ENCODE measurements around the gene RAPGEF2.

RAPGEF2 gene

DNA sequence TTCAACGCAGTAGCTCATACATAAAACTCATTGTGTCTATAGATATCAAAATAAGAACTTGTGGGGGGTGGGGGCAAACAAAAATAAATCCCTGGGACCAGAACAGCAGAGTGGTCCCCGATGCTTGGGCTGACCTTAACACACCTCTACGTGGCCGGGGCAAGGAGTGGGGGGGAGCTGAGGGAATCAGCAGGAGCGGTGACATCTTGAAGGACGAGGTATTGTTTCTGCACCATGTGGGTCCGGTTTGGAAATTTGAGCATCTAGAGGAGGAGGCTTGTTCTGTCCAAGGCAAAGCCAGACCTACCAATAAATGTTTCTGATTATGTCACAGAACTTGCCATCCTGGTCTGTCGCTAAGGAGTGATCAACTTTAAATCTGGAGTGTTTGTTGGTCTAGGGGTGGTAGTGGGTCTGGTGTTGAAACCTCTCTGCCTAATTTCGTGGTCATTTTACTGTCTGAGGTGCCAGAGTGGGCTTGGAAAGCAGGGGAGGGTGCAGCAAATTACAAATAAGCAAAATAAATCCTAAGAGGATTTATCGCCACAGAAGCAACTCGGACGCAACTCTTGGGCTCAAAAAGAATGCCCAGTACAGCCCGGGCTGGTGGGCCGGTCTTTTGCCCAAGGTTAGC is 774 bp upstream of the RAPGEF2 start:
- H3K4me1 ChIP-seq (ENCODE audit: control insufficient read depth, insufficient read depth, low read length) = peaks cover 2% of the 10 kb centered on the region; the same call in 1 of the 2 replicates
- ChIA-PET CTCF (no interaction called here), POLR2A (interaction anchor here (0.8 kb wide), 1 partner anchor 105 kb away, joined by 6 read pairs; no protein-coding TSS in a partner anchor)
- H3K36me3 ChIP-seq (ENCODE audit: control insufficient read depth in 2 of 2, insufficient read depth in 1 of 2, low read length in 2 of 2) = no peaks in the 10 kb centered on the region
- peak overlapping the region; percentile 11; the same call in 1 of the 2 replicates for H3K27ac ChIP-seq (ENCODE audit: extremely low read depth, low read depth, low read length)
- H3K9me3 ChIP-seq (ENCODE audit: control insufficient read depth, insufficient read depth, low read depth, low read length) = no peaks in the 10 kb centered on the region
- TF ChIP-seq ZNF600 (tag by site-specific recombination; IDR thresholded peaks at IDR 0.05) (peak; percentile 73), ZNF211 (tag by site-specific recombination; IDR thresholded peaks at IDR 0.05; ENCODE audit: low read depth) (no peak), ZNF2 (tag by site-specific recombination; IDR thresholded peaks at IDR 0.05) (peak; percentile 38; the same call in 1 of the 2 replicates), ZNF76 (tag by site-specific recombination; IDR thresholded peaks at IDR 0.05; ENCODE audit: borderline replicate concordance, low read depth) (no peak), ZNF350 (tag by site-specific recombination; IDR thresholded peaks at IDR 0.05) (no peak), ZNF335 (tag by site-specific recombination; conservative IDR thresholded peaks at IDR 0.05) (peak; percentile 88), ZNF544 (tag by site-specific recombination; IDR thresholded peaks at IDR 0.05) (no peak), ZNF558 (tag by site-specific recombination; IDR thresholded peaks at IDR 0.05) (no peak), ZNF394 (tag by site-specific recombination; IDR thresholded peaks at IDR 0.05; ENCODE audit: borderline replicate concordance) (no peak)
- TF ChIP-seq, protein P1, sequence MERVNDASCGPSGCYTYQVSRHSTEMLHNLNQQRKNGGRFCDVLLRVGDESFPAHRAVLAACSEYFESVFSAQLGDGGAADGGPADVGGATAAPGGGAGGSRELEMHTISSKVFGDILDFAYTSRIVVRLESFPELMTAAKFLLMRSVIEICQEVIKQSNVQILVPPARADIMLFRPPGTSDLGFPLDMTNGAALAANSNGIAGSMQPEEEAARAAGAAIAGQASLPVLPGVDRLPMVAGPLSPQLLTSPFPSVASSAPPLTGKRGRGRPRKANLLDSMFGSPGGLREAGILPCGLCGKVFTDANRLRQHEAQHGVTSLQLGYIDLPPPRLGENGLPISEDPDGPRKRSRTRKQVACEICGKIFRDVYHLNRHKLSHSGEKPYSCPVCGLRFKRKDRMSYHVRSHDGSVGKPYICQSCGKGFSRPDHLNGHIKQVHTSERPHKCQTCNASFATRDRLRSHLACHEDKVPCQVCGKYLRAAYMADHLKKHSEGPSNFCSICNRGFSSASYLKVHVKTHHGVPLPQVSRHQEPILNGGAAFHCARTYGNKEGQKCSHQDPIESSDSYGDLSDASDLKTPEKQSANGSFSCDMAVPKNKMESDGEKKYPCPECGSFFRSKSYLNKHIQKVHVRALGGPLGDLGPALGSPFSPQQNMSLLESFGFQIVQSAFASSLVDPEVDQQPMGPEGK (tag by site-specific recombination; IDR thresholded peaks at IDR 0.05) = 0 out of 2 replicates have a peak, but pooled peaks have one; percentile 19
- TF ChIP-seq, protein P2, sequence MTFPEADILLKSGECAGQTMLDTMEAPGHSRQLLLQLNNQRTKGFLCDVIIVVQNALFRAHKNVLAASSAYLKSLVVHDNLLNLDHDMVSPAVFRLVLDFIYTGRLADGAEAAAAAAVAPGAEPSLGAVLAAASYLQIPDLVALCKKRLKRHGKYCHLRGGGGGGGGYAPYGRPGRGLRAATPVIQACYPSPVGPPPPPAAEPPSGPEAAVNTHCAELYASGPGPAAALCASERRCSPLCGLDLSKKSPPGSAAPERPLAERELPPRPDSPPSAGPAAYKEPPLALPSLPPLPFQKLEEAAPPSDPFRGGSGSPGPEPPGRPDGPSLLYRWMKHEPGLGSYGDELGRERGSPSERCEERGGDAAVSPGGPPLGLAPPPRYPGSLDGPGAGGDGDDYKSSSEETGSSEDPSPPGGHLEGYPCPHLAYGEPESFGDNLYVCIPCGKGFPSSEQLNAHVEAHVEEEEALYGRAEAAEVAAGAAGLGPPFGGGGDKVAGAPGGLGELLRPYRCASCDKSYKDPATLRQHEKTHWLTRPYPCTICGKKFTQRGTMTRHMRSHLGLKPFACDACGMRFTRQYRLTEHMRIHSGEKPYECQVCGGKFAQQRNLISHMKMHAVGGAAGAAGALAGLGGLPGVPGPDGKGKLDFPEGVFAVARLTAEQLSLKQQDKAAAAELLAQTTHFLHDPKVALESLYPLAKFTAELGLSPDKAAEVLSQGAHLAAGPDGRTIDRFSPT (tag by site-specific recombination; IDR thresholded peaks at IDR 0.05) = 0 out of 2 replicates have a peak, but pooled peaks have one; percentile 21
- H3K4me3 ChIP-seq (ENCODE audit: low read depth, low read length) = peak overlapping the region; percentile 57

DNA sequence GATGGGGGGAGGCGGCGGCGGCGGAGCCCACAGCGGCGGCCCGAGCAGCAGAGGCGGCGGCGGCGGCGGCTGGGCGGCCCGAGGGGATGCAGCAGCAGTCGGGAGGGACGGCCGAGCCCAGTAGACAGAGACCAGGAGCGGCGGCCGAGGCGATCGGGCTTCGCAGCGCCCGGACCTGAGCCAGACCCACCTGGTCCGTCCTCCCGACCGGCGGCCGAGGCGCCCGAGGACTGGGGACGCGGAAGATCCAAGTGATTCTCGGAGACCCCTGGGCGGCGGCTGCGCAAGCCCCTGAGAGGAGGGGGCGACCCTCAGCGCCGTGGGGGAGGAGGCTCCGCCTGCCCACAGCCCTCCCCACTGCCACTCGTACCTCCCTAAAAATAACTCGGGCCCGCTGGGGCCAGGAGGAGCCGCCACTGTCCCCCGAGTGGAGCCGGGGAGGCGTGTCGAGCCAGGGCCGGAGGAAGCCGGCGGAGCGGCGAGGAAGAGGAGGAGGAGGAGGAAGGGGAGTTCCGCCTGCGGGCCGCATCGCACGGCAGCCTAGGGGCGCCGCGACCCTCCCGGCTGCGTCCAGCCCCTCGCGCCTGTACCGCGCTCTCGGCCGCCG is 608 bp downstream of the RAPGEF2 start:
- Histone ChIP-seq H3K9me3 (ENCODE audit: control insufficient read depth, insufficient read depth, low read depth, low read length) (no peaks in the 10 kb centered on the region), H3K4me1 (ENCODE audit: control insufficient read depth, insufficient read depth, low read length) (peaks cover 7% of the 10 kb centered on the region), H3K36me3 (ENCODE audit: control insufficient read depth in 2 of 2, insufficient read depth in 1 of 2, low read length in 2 of 2) (no peaks in the 10 kb centered on the region), H3K4me3 (ENCODE audit: low read depth, low read length) (peak overlapping the region; percentile 76), H3K27ac (ENCODE audit: extremely low read depth, low read depth, low read length) (peak overlapping the region; percentile 86)
- CTCF ChIA-PET = no interaction called here
- POLR2A ChIA-PET = no interaction called here
- TF ChIP-seq, protein P3, sequence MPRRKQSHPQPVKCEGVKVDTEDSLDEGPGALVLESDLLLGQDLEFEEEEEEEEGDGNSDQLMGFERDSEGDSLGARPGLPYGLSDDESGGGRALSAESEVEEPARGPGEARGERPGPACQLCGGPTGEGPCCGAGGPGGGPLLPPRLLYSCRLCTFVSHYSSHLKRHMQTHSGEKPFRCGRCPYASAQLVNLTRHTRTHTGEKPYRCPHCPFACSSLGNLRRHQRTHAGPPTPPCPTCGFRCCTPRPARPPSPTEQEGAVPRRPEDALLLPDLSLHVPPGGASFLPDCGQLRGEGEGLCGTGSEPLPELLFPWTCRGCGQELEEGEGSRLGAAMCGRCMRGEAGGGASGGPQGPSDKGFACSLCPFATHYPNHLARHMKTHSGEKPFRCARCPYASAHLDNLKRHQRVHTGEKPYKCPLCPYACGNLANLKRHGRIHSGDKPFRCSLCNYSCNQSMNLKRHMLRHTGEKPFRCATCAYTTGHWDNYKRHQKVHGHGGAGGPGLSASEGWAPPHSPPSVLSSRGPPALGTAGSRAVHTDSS (tag by site-specific recombination; IDR thresholded peaks at IDR 0.05) = peak; percentile 87
- TF ChIP-seq YY1 (tag by site-specific recombination; IDR thresholded peaks at IDR 0.05) (no peak), ZNF585B (tag by site-specific recombination; IDR thresholded peaks at IDR 0.05) (no peak), ZNF433 (tag by site-specific recombination; IDR thresholded peaks at IDR 0.05; ENCODE audit: low read depth) (no peak), SETDB1 (IDR thresholded peaks at IDR 0.05; ENCODE audit: insufficient read length, low read length) (no peak)
- TF ChIP-seq, protein P4, sequence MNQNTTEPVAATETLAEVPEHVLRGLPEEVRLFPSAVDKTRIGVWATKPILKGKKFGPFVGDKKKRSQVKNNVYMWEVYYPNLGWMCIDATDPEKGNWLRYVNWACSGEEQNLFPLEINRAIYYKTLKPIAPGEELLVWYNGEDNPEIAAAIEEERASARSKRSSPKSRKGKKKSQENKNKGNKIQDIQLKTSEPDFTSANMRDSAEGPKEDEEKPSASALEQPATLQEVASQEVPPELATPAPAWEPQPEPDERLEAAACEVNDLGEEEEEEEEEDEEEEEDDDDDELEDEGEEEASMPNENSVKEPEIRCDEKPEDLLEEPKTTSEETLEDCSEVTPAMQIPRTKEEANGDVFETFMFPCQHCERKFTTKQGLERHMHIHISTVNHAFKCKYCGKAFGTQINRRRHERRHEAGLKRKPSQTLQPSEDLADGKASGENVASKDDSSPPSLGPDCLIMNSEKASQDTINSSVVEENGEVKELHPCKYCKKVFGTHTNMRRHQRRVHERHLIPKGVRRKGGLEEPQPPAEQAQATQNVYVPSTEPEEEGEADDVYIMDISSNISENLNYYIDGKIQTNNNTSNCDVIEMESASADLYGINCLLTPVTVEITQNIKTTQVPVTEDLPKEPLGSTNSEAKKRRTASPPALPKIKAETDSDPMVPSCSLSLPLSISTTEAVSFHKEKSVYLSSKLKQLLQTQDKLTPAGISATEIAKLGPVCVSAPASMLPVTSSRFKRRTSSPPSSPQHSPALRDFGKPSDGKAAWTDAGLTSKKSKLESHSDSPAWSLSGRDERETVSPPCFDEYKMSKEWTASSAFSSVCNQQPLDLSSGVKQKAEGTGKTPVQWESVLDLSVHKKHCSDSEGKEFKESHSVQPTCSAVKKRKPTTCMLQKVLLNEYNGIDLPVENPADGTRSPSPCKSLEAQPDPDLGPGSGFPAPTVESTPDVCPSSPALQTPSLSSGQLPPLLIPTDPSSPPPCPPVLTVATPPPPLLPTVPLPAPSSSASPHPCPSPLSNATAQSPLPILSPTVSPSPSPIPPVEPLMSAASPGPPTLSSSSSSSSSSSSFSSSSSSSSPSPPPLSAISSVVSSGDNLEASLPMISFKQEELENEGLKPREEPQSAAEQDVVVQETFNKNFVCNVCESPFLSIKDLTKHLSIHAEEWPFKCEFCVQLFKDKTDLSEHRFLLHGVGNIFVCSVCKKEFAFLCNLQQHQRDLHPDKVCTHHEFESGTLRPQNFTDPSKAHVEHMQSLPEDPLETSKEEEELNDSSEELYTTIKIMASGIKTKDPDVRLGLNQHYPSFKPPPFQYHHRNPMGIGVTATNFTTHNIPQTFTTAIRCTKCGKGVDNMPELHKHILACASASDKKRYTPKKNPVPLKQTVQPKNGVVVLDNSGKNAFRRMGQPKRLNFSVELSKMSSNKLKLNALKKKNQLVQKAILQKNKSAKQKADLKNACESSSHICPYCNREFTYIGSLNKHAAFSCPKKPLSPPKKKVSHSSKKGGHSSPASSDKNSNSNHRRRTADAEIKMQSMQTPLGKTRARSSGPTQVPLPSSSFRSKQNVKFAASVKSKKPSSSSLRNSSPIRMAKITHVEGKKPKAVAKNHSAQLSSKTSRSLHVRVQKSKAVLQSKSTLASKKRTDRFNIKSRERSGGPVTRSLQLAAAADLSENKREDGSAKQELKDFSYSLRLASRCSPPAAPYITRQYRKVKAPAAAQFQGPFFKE (tag by site-specific recombination; IDR thresholded peaks at IDR 0.05; ENCODE audit: borderline replicate concordance) = no peak
- TF ChIP-seq, protein P5, sequence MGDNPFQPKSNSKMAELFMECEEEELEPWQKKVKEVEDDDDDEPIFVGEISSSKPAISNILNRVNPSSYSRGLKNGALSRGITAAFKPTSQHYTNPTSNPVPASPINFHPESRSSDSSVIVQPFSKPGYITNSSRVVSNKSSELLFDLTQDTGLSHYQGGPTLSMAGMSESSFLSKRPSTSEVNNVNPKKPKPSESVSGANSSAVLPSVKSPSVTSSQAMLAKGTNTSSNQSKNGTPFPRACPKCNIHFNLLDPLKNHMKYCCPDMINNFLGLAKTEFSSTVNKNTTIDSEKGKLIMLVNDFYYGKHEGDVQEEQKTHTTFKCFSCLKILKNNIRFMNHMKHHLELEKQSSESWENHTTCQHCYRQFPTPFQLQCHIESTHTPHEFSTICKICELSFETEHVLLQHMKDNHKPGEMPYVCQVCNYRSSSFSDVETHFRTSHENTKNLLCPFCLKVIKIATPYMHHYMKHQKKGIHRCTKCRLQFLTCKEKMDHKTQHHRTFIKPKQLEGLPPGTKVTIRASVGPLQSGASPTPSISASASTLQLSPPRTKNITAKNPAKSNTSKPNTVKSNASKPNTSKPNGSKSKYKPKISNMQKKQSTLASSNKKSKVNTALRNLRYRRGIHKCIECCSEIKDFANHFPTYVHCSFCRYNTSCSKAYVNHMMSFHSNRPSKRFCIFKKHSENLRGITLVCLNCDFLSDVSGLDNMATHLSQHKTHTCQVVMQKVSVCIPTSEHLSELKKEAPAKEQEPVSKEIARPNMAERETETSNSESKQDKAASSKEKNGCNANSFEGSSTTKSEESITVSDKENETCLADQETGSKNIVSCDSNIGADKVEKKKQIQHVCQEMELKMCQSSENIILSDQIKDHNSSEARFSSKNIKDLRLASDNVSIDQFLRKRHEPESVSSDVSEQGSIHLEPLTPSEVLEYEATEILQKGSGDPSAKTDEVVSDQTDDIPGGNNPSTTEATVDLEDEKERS (tag by site-specific recombination; IDR thresholded peaks at IDR 0.05) = no peak

All from HEK293 (cell line).